Thyroid gland (tissue), 4 donors: ENCODE data around the gene MOSPD2.

Experiments used
- POLR2A ChIP-seq, 2 donors: fragments of 450-650 bp; IDR thresholded peaks; one replicate each; pipeline ENCODE4 v1.6.1; 2017; ENCODE audit warnings: antibody characterized with exemption in 2 of 2, mild to moderate bottlenecking in 2 of 2, moderate library complexity in 1 of 2
- TF ChIP-seq, protein P1 (sequence below), 6 experiments: fragments of 200-600 bp in 3 of 6; fragments of 450-650 bp in 3 of 6; sonication (generic) in 3 of 6; IDR thresholded peaks; one replicate each; pipeline ENCODE4 v1.5.1; 2016 to 2019; ENCODE audit warnings: antibody characterized with exemption in 6 of 6, mild to moderate bottlenecking in 2 of 6, inconsistent platforms in 1 of 6, moderate library complexity in 1 of 6

DNA sequence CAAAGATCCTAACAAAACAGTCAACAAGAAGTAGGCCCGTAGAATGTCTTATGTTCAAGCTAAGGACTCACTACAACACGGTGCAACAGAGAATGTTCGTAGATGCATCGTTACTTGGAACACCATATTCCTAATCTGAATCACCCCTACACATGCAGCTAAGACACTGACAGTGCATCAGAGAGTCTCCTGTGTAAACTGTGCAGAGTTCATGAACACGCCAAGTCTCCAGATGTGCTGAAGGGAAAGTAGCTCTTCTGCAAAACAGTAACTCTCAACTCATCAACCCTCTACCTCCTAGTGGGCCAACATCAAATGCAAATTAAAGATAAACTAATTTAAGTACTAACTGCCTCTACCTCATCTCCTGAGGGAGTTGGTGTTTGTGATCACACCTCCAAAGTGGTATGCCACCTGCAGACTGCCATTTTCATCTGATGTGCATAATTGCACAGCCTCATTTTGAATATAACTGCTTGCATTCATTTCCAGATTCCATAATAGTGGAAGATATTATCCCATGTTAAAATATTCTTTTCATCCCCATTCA, 73.5 kb downstream of the MOSPD2 start:
- TF ChIP-seq, protein P1, sequence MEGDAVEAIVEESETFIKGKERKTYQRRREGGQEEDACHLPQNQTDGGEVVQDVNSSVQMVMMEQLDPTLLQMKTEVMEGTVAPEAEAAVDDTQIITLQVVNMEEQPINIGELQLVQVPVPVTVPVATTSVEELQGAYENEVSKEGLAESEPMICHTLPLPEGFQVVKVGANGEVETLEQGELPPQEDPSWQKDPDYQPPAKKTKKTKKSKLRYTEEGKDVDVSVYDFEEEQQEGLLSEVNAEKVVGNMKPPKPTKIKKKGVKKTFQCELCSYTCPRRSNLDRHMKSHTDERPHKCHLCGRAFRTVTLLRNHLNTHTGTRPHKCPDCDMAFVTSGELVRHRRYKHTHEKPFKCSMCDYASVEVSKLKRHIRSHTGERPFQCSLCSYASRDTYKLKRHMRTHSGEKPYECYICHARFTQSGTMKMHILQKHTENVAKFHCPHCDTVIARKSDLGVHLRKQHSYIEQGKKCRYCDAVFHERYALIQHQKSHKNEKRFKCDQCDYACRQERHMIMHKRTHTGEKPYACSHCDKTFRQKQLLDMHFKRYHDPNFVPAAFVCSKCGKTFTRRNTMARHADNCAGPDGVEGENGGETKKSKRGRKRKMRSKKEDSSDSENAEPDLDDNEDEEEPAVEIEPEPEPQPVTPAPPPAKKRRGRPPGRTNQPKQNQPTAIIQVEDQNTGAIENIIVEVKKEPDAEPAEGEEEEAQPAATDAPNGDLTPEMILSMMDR (IDR thresholded peaks at IDR 0.05): no peak
- no peak for TF ChIP-seq POLR2A (IDR thresholded peaks at IDR 0.05)
